GM12878 (cell line): ENCODE measurements around the gene S100A8. TPM values are rescaled to one million over a fixed set of nuclear protein-coding genes. Genes with fewer than 3 reads are reported as not detected.

Source experiments
- ATAC-seq: fragments of 200-7000 bp; cut with Tn5 transposase; 3 replicates; pipeline ENCODE4 v1.9.1; 2020; ENCODE audit warnings: mild to moderate bottlenecking, moderate library complexity
- BruUV-seq: library from RNA; stranded (reverse); fragments of 400-500 nt; replicated peaks from 2 replicates; lab custom pipeline; 2021; lab: Mats Ljungman, UMichigan
- CTCF ChIA-PET: fragments of 300-600 bp; sonication (Branson Sonifier 250); formaldehyde crosslinking; extraction: SDS; loops from one replicate; lab custom pipeline; 2021; ENCODE audit warnings: inconsistent platforms; lab: Yijun Ruan, JAX
- POLR2A ChIA-PET: fragments of 350-600 bp; formaldehyde crosslinking; extraction: SDS; loops from one replicate; lab custom pipeline; 2021; ENCODE audit warnings: inconsistent platforms; lab: Charles Lee
- RAD21 ChIA-PET: fragments of 300-600 bp; sonication (Branson Sonifier 250); formaldehyde crosslinking; loops from one replicate; lab custom pipeline; 2023; ENCODE audit warnings: antibody characterized with exemption; ENCODE audit not compliant: unreplicated experiment; lab: Charles Lee
- SMC1A ChIA-PET: fragments of 300-600 bp; sonication (Branson Sonifier 250); formaldehyde crosslinking; loops from one replicate; lab custom pipeline; 2023; ENCODE audit not compliant: unreplicated experiment, uncharacterized antibody; lab: Charles Lee
- DNase-seq: peaks from one replicate; pipeline ENCODE4 v3.0.0-alpha.2; 2011; ENCODE audit warnings: low read depth, low spot score
- FAIRE-seq: peaks from 3 replicates; lab custom pipeline; 2011; peaks lifted over from hg19 to GRCh38; lab: Jason Lieb, UNC
- H2AFZ ChIP-seq: 2 replicates; pipeline ENCODE4 v1.6.0; 2011; ENCODE audit warnings: low read depth, low read length, control low read depth; ENCODE audit not compliant: control insufficient read depth
- H3K27ac ChIP-seq: 2 replicates; pipeline ENCODE4 v1.5.1; 2011; ENCODE audit warnings: control low read depth; ENCODE audit not compliant: control insufficient read depth, insufficient read depth
- H3K27me3 ChIP-seq, 2 experiments: replicated peaks in 1 of 2; 2 replicates each; pipeline versions ENCODE4 v1.6.0 to v1.6.1; 2011; ENCODE audit warnings: low read length in 1 of 2; ENCODE audit not compliant: control insufficient read depth in 2 of 2, insufficient read depth in 2 of 2
- H3K36me3 ChIP-seq, 2 experiments: 2 replicates each; pipeline ENCODE4 v1.5.1; 2011; ENCODE audit warnings: low read length in 1 of 2; ENCODE audit not compliant: control insufficient read depth in 2 of 2, insufficient read depth in 2 of 2
- H3K4me1 ChIP-seq: 2 replicates; pipeline ENCODE4 v1.6.1; 2011; ENCODE audit warnings: mild to moderate bottlenecking, low read length, moderate library complexity, mixed read lengths; ENCODE audit not compliant: control insufficient read depth, insufficient read depth
- H3K4me2 ChIP-seq: 2 replicates; pipeline ENCODE4 v1.6.0; 2011; ENCODE audit warnings: control low read depth; ENCODE audit not compliant: control insufficient read depth, insufficient read depth
- H3K4me3 ChIP-seq: fragments of 200-600 bp; sonication (generic); 2 replicates; pipeline ENCODE4 v1.5.1; 2016
- H3K79me2 ChIP-seq: 2 replicates; pipeline ENCODE4 v1.6.0; 2011; ENCODE audit warnings: low read length; ENCODE audit not compliant: control insufficient read depth, insufficient read depth
- H3K9ac ChIP-seq: 2 replicates; pipeline ENCODE4 v1.8.0; 2011; ENCODE audit warnings: low read length, control low read depth, mixed read lengths; ENCODE audit not compliant: control insufficient read depth, insufficient read depth
- H3K9me3 ChIP-seq: replicated peaks from 3 replicates; pipeline ENCODE4 v1.5.1; 2011; ENCODE audit warnings: mild to moderate bottlenecking, low read length; ENCODE audit not compliant: control insufficient read depth, insufficient read depth
- H4K20me1 ChIP-seq: 2 replicates; pipeline ENCODE4 v1.6.0; 2011; ENCODE audit not compliant: control insufficient read depth, insufficient read depth
- BHLHE40 ChIP-seq, 2 experiments: fragments of 450-650 bp in 1 of 2; IDR thresholded peaks; 2 replicates each; pipeline ENCODE4 v1.6.1; 2011 to 2017; ENCODE audit warnings: low read depth in 2 of 2, borderline replicate concordance in 1 of 2, improper control_type of control experiment in 1 of 2, low read length in 1 of 2, mild to moderate bottlenecking in 1 of 2
- BMI1 ChIP-seq: fragments of 450-650 bp; IDR thresholded peaks from 2 replicates; pipeline ENCODE4 v1.6.1; 2016; ENCODE audit warnings: mild to moderate bottlenecking, moderate library complexity, borderline replicate concordance
- BRCA1 ChIP-seq: IDR thresholded peaks from 2 replicates; pipeline ENCODE4 v1.6.1; 2011; ENCODE audit warnings: low read depth, low read length, improper control_type of control experiment
- CREB1 ChIP-seq: IDR thresholded peaks from 2 replicates; pipeline ENCODE4 v1.6.1; 2012; ENCODE audit warnings: low read depth, mild to moderate bottlenecking, inconsistent platforms
- FOS ChIP-seq: IDR thresholded peaks from 3 replicates; pipeline ENCODE4 v1.6.1; 2011; ENCODE audit warnings: borderline replicate concordance; ENCODE audit not compliant: insufficient read length; ENCODE audit errors: extremely low read depth
- IKZF1 ChIP-seq: fragments of 450-650 bp; conservative IDR thresholded peaks from 2 replicates; pipeline ENCODE4 v1.6.1; 2017; ENCODE audit warnings: antibody characterized with exemption, mild to moderate bottlenecking
- KLF5 ChIP-seq: fragments of 450-650 bp; IDR thresholded peaks from 2 replicates; pipeline ENCODE4 v1.6.1; 2014; ENCODE audit warnings: mild to moderate bottlenecking; ENCODE audit not compliant: partially characterized antibody
- NR2C2 ChIP-seq: IDR thresholded peaks from 2 replicates; pipeline ENCODE4 v1.6.1; 2011; ENCODE audit warnings: borderline replicate concordance, low read depth; ENCODE audit not compliant: control insufficient read depth, insufficient read length
- RAD51 ChIP-seq: fragments of 450-650 bp; IDR thresholded peaks from 2 replicates; pipeline ENCODE4 v1.6.1; 2016; ENCODE audit warnings: moderate library complexity, mild to moderate bottlenecking, inconsistent platforms
- RCOR1 ChIP-seq: conservative IDR thresholded peaks from 2 replicates; pipeline ENCODE4 v1.6.1; 2012; ENCODE audit warnings: low read depth, low read length, improper control_type of control experiment
- SIN3A ChIP-seq: IDR thresholded peaks from 2 replicates; pipeline ENCODE4 v1.6.1; 2012; ENCODE audit warnings: low read depth, low read length, improper control_type of control experiment
- SIX5 ChIP-seq: IDR thresholded peaks from 2 replicates; pipeline ENCODE4 v1.6.1; 2011; ENCODE audit warnings: mild to moderate bottlenecking, low read depth, low read length, moderate library complexity; ENCODE audit not compliant: severe bottlenecking
- SMARCA5 ChIP-seq: fragments of 450-650 bp; IDR thresholded peaks from 2 replicates; pipeline ENCODE4 v1.6.1; 2017; ENCODE audit warnings: mild to moderate bottlenecking
- SRF ChIP-seq, 2 experiments: IDR thresholded peaks; 2 replicates each; pipeline ENCODE4 v1.6.1; 2011; ENCODE audit warnings: low read depth in 2 of 2, low read length in 2 of 2, mild to moderate bottlenecking in 1 of 2, moderate library complexity in 1 of 2
- TBL1XR1 ChIP-seq: IDR thresholded peaks from 2 replicates; pipeline ENCODE4 v1.6.1; 2012; ENCODE audit warnings: low read depth, low read length, improper control_type of control experiment
- ZBED1 ChIP-seq: IDR thresholded peaks from 2 replicates; pipeline ENCODE4 v1.6.1; 2016; ENCODE audit warnings: borderline replicate concordance
- ZNF217 ChIP-seq: fragments of 450-650 bp; IDR thresholded peaks from 2 replicates; pipeline ENCODE4 v1.6.1; 2017; ENCODE audit warnings: antibody characterized with exemption, mild to moderate bottlenecking
- WGBS: methylation state at CpG from one replicate; pipeline ENCODE4 v1.1.6; 2016; ENCODE audit warnings: low lambda C conversion rate; ENCODE audit not compliant: insufficient replicate concordance, insufficient coverage; ENCODE audit errors: missing lambda C conversion rate; 5-methylcytosine and 5-hydroxymethylcytosine counted together
- in situ Hi-C: fragments of 300-500 bp; cut with MboI; formaldehyde crosslinking; loops from 9 replicates; pipeline ENCODE4 v1.14.3; 2018; ENCODE audit warnings: mixed read lengths
- intact Hi-C: fragments of 100-400 bp; cut with micrococcal nuclease; formaldehyde crosslinking; loops from one replicate; pipeline ENCODE4 v1.14.2; 2022; ENCODE audit not compliant: unreplicated experiment
- polyA plus RNA-seq, 11 experiments: library from polyadenylated mRNA; depleted of rRNA in 4 of 11; unstranded in 6 of 11; stranded (reverse) in 5 of 11; fragments of >200 nt; fragmentation: Nextera tagmentation in 4 of 11; fragmentation: Illumina TruSeq in 1 of 11; extraction: Ambion mirVana in 4 of 11; extraction: Trizol in 1 of 11; gene quantifications; 1 replicate in 1 of 11; 2 replicates in 10 of 11; pipeline versions ENCODE4 v1.2.1 to v1.2.3, GENCODE V29; 2011 to 2016; ENCODE audit warnings: inconsistent platforms in 2 of 11, missing spikeins in 2 of 11, low read depth in 1 of 11
- total RNA-seq, 4 experiments: library from RNA; depleted of rRNA in 3 of 4; stranded (reverse); fragments of >200 nt in 3 of 4; fragmentation: Illumina TruSeq in 1 of 4; extraction: Trizol in 1 of 4; gene quantifications; 2 replicates each; pipeline versions ENCODE4 v1.2.1 to v1.2.3, GENCODE V29; 2013 to 2021
- TF ChIP-seq, protein P1 (sequence below): fragments of 450-650 bp; IDR thresholded peaks from 2 replicates; pipeline ENCODE4 v1.6.1; 2016; ENCODE audit warnings: mild to moderate bottlenecking

S100A8 gene
- total and polyA plus RNA-seq, 10 of the 15 experiments (the other 5 are each of a cell fraction or from before 2014, with no cell fraction given): 0.28 TPM; not detected in 9

DNA sequence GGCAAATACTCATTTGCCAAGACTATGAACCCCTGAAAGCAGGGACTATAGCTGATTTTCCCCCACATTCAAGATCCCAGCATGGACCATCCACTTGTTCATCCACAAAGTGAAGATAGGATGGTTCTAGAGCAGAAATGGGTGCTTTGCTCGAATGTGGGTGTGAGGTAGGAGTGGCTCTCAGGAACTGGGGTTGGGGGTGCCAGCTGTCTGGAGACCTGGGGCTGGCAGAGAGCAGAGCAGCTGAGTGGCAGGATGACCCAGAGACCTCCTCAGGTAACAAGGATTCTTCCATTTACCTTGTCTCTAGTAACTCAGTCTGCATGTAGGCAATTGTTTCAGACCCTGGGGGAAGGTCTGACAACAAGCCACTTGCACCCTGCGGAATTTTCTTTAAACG, 27.2 kb downstream of the S100A8 start (continued):
- TF ChIP-seq FOS: no peak
- TF ChIP-seq, all 136 proteins: peak for 0

DNA sequence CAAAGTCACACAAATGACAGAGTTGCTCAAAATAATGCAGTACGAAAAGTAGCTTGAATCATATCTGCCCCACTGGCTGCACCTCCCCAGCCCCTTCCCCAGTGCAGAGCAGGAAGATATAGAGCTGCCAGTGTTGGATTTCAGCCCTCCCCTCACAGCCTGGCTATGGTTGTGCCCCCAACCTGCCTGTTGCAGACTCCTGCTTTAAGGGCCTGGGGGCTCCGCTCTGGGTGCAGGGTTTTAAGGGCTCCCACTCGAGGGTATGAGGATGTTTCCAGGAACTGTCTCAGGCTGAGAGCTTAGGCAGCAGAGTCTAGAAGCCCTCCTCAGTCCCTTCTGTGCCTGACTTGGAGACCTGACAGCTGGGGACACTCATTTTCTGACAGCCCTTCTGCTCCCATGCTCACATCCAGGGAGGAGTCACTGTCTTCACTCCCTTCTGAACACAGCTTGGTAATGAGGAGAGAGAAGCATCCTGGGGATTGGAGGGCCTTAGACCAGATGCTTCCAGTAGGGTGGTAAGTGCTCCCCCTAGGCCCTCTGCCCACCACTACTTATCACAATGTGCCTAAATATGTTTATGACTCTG, 28.6 kb downstream of the S100A8 start:
- intact Hi-C loops (no loop called here), in situ Hi-C loops (no loop called here)
- ChIA-PET POLR2A (no interaction called here), SMC1A (interaction anchor here (1.4 to 1.5 kb wide), 2 partner anchors 9 to 132 kb away, joined by 3 read pairs; no protein-coding TSS in a partner anchor), RAD21 (interaction anchor here (1.6 to 1.9 kb wide), 2 partner anchors 9 to 133 kb away, joined by 5 to 6 read pairs; no protein-coding TSS in a partner anchor), CTCF (interaction anchor here (0.7 to 1.9 kb wide), 4 partner anchors 9 to 133 kb away, joined by 4 to 13 read pairs (median 8); no protein-coding TSS in a partner anchor)
- no peak overlapping the region for H3K9ac ChIP-seq
- no peaks in the 10 kb centered on the region for H3K9me3 ChIP-seq
- no peaks in the 10 kb centered on the region for H3K36me3 ChIP-seq
- no peak overlapping the region for H3K4me2 ChIP-seq
- no peak overlapping the region for H2AFZ ChIP-seq
- H3K79me2 ChIP-seq: no peaks in the 10 kb centered on the region
- no peaks in the 10 kb centered on the region for H3K4me1 ChIP-seq
- H3K27ac ChIP-seq: no peak overlapping the region
- ATAC-seq (no peak), FAIRE-seq (no peak), DNase-seq (no peak)
- BruUV-seq: no TSS peak
- 19% methylated on average over 3 of the region's 3 CpGs for WGBS
- TF ChIP-seq CREB1 (no peak), SRF (IDR thresholded peaks at IDR 0.05; ENCODE audit: low read depth in 2 of 2, low read length in 2 of 2) (no peak), SIN3A (no peak), KLF5 (no peak), BHLHE40 (IDR thresholded peaks at IDR 0.05; ENCODE audit: borderline replicate concordance in 1 of 2, low read depth in 2 of 2, low read length in 1 of 2) (no peak), BMI1 (no peak), NR2C2 (no peak), ZNF217 (no peak), RCOR1 (no peak), BRCA1 (no peak), SMARCA5 (no peak), IKZF1 (no peak), ZBED1 (no peak), RAD51 (no peak), SIX5 (no peak), TBL1XR1 (no peak)
- TF ChIP-seq, protein P1, sequence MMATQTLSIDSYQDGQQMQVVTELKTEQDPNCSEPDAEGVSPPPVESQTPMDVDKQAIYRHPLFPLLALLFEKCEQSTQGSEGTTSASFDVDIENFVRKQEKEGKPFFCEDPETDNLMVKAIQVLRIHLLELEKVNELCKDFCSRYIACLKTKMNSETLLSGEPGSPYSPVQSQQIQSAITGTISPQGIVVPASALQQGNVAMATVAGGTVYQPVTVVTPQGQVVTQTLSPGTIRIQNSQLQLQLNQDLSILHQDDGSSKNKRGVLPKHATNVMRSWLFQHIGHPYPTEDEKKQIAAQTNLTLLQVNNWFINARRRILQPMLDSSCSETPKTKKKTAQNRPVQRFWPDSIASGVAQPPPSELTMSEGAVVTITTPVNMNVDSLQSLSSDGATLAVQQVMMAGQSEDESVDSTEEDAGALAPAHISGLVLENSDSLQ: no peak
- H4K20me1 ChIP-seq: no peaks in the 10 kb centered on the region
- H3K27me3 ChIP-seq: no peaks in the 10 kb centered on the region
- no peak overlapping the region for H3K4me3 ChIP-seq
